GM12801 (cell line): ENCODE data around the gene SCYGR2.

ENCODE experiments used
- TF ChIP-seq, protein P1 (sequence below): IDR thresholded peaks from one replicate; pipeline ENCODE4 v1.5.1; 2011; ENCODE audit warnings: control low read depth; ENCODE audit not compliant: insufficient read length; ENCODE audit errors: extremely low read depth

The SCYGR2 gene

GRCh38 chr2:227576110-227576509 lies 22.6 kb upstream of the SCYGR2 start:
- TF ChIP-seq, protein P1, sequence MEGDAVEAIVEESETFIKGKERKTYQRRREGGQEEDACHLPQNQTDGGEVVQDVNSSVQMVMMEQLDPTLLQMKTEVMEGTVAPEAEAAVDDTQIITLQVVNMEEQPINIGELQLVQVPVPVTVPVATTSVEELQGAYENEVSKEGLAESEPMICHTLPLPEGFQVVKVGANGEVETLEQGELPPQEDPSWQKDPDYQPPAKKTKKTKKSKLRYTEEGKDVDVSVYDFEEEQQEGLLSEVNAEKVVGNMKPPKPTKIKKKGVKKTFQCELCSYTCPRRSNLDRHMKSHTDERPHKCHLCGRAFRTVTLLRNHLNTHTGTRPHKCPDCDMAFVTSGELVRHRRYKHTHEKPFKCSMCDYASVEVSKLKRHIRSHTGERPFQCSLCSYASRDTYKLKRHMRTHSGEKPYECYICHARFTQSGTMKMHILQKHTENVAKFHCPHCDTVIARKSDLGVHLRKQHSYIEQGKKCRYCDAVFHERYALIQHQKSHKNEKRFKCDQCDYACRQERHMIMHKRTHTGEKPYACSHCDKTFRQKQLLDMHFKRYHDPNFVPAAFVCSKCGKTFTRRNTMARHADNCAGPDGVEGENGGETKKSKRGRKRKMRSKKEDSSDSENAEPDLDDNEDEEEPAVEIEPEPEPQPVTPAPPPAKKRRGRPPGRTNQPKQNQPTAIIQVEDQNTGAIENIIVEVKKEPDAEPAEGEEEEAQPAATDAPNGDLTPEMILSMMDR, result no peak

GRCh38 chr2:227576812-227577211 lies 21.9 kb upstream of the SCYGR2 start:
- TF ChIP-seq, protein P1, result no peak

GRCh38 chr2:227577555-227577954 lies 21.1 kb upstream of the SCYGR2 start:
- TF ChIP-seq, protein P1, result no peak

DNA sequence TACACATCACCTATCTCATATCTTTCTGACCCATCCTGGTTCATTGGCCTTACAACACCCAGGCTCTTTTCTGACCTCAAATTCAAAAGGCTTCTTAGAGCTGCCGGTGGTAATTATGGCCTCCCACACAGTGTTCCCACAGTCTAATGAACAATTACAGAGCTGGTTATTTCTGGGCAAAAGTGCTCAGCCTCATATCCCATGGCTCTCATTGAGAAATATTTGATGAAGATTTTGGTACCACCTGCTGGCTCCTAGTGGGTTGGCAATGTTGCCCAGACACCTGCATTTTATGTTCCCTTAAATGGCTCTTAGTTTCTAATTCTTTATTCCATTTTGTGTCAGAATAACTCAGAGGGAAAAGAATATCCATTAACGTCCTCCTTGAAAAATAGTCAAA lies 20.1 kb upstream of the SCYGR2 start:
- TF ChIP-seq, protein P1, result no peak

GRCh38 chr2:227579791-227580190 lies 18.9 kb upstream of the SCYGR2 start:
- TF ChIP-seq, protein P1, result no peak

GRCh38 chr2:227582369-227582768 lies 16.3 kb upstream of the SCYGR2 start:
- TF ChIP-seq, protein P1, result no peak

DNA sequence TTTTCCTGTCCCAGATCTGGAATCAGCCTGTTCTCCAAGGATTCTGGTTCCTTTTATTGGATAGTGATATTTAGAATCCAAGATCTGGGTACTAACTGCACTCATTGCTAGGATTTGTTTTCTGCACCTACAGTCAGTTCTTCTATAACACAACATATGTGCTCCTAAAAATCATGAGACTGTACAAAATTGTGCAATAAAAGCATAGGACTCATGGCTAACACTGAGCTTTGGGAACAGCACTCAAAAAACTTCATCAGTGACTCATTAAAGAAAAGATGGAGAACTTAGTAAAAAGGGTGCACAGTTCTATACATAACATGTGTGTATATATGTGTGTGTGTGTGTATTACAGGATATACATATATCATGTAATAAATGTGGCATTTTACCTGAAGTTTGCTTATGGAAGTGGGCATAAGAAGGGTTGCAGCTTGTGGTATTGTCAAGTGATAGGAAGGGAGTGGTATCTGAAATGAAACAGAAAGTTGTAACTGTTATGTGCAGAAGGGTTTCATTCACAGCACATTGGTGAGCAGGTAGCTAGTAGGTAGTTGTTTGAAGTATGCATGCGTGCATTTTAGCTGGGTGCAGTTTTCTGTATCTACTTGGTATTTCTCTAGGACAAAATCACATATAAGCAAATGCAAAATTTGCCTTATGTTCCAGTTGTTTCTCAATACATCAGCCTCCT lies 5.9 kb upstream of the SCYGR2 start:
- TF ChIP-seq, protein P1, result no peak
